ENCODE results near the gene FBXO15. TPM values are rescaled to one million over a fixed set of nuclear protein-coding genes. Genes with fewer than 3 reads are reported as not detected.

FBXO15 gene
- total RNA-seq, 1 donor from 2014 or later: 2.2 TPM

DNA sequence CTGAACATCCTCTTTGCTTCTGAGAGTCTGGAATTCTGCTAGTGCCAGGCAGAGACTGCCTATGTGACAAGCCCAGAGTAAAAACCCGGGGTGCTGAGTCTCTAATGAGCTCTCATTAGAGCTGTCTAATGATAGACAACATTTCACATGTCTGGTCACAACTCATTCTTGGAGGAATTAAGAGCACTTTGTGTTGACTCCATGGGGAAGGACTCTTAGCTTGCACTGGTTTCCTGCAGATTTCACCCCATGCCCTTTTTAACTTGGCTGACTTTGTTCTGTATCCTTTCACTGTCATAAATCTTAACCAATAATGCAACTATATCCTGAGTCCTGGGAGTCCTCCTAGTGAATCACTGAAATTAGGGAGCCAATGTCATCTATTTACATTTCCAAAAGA, 33.5 kb downstream of the FBXO15 start:
- DNase-seq (ENCODE audit: low spot score): no peak

DNA sequence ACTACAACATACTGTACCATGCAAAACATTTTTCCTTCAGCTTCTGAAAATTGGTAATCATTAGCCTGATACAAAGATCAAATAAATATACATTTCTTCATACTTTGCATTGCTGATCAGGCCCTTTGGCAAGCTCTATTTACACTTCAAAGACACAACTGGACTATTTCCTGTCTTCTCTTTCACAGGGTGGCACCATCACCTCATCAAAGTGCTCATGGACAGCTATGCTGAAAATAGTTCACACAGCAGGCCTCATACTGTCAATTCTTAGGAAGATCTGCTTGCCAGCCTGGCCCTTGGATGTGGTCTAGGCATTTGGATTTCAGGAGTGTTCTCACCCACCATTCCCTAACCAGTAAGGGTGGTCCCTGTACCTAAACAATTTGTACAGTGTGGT, 33.9 kb downstream of the FBXO15 start:
- DNase-seq (ENCODE audit: low spot score): no peak

DNA sequence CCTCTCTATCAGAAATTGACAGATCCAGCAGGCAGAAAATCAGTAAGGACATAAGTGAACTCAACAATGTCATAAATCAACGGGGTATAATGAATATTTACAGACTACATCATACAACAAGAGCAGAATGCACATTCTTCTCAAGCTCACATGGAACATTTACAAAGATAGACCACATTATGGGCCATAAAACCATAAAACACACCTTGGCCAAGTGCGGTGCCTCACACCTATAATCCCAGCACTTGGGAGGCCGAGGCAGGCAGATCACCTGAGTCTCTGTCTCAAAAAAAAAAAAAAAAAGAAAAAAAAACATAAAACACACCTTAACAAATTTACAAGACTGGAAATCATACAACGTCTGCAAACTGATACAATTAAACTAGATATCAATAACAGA, 36.7 kb downstream of the FBXO15 start:
- no peak for DNase-seq (ENCODE audit: low spot score)

DNA sequence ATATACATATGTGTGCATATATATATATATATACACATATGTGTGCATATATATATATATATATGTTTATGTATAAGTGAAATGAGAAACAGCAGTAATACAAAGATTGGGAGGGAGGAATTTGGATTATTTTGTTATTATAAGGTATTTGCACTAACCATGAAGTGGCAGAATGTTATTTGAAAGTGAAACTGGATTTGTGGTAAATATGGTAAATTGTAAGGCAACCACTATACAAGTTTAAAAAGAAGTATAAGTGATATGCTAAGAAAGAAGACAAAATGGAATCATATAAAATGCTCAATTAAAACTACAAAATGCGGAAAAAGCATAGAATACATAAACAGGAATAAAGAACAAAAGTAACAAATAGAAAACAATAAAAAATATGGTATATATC, 37.5 kb downstream of the FBXO15 start:
- no peak for DNase-seq (ENCODE audit: low spot score)

DNA sequence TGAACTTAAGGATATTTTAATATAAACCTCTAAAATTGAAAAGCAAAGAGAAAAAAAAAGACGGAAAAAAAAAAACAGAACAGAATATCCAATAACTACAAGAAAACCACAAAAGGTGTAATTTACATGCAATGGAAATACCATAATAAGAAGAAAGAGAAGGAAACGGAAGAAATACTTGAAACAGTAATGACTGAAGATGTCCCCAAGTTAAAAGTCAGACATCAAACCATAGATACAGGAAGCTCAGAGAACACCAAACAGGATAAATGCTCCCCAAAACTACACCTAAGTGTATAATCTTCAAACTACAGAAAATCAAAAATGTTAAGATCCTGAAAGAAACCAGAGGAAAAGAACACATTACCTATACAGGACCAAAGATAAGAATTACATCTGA, 39.2 kb downstream of the FBXO15 start:
- DNase-seq (ENCODE audit: low spot score): no peak

DNA sequence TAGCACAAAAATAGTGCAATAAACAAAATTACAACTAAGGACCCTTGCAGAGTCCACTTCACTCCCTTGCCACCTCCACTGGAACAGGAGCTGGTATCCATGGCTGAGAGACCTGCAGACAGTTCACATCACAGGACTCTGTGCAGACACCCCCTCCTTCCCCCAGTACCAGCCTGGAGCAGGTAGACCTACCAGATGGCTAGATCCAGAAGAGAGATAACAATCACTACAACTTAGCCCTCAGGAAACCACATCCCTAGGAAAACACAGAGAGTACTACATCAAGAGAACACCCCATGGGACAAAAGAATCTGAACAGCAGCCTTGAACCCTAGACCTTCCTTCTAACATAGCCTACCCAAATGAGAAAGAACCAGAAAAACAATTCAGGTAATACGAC, 49.8 kb downstream of the FBXO15 start:
- no peak for DNase-seq (ENCODE audit: low spot score)

DNA sequence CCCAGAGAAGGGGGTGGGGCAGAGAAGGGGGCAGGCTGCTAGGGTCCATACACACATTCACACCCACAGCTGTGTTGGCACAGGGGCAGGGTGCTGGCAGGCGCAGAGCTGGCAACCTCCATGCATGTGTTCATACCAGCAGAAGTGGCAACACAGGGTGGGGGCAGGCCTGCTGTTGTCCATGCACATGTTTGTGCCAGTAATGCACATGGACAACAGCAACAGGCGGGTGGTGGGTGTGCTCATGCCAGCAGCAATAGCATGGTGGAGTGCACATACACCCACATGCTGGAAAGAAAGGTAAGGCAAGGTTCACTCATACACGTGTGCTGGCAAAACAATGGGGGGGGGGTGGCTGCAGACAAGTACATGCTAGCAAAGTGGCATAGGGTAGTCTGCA, 54.7 kb downstream of the FBXO15 start:
- DNase-seq (ENCODE audit: low spot score): no peak

DNA sequence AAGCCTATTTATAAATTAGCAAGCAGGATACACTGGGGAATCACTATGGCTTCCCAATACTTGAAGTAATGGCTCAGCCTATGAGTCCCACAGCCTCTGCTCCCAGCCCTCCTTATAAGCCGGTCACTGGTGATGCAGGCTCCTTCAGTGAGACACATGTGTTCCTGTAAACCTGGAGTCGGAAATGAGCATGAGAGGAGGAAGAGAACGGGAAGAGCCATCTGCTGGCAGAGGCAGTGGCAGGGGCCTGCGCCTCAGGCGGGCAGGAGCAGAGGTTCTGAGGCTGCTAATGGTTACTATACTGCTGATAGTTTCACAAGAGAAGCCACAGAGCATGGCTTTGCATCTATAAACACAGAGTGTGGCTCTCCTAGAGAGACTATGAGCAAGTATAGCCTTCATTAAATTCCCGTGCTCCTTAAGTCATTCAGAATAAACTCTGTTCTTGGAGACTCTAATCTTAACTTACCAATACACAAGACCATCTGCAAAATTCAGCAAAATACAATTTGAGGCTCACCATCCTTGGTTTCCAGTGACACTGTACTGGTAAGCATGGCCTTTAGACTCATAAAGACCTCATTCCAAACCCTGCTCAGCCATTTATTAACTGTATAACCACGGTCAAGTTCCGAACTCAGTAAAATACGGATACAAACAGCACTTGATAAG, 63.3 kb downstream of the FBXO15 start:
- DNase-seq (ENCODE audit: low spot score): no peak

DNA sequence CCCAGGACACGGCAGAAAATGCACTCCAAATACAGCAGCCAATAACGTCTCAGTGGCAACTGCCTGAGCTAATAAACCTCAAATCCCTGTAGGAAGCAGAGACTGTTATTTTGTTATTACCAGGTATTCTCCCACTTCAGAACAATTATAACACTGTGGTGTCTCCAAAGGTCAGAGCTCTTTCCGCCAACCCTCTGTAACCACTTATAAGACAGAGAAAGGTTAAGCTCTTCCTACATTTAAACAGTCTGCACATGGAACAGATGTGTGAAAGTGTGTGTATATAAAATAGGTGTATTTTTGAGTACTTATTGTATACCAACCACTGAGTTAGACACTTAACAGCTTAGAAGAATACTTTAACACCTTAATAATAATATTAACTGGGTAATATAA, 64.1 kb downstream of the FBXO15 start:
- DNase-seq (ENCODE audit: low spot score): no peak

DNA sequence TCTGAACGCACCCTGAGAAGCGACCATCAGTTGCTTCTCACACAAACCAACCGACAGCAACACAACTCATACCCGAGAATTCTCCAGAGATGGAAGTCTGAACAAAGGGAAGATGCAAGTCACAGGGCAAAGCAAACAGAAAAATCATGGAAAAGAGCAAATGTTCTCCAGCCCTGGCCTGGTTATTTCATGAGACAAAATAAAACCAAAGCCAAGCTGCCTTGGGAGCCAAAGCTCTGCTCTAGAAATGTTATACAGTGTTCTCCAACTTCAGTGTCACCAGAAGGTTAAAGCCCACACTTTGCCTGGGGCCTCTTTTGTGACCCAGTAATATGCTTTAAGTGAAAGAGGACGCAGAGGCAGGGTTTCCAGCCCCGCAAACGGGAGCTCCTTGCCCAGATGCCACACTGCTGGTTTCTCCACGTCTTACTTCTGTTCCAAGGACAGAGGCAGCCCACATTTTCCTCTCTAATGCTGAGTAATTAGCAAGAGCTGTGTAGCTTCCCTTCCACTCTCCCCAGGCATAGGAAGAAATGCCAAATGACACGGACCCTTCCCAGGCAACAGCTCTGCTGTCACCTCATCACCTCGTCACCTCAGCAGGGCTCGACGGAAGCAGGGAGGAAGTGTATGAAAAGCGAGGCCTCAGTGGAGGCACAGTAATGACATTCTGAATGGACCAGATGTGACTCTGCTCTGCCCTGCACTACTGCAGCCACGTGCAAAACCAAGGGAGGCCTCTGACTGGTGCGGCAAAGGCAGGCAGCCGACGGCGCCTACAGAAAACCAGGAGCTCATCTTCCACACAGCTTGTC, 64.7 kb downstream of the FBXO15 start:
- no peak for DNase-seq (ENCODE audit: low spot score)

DNA sequence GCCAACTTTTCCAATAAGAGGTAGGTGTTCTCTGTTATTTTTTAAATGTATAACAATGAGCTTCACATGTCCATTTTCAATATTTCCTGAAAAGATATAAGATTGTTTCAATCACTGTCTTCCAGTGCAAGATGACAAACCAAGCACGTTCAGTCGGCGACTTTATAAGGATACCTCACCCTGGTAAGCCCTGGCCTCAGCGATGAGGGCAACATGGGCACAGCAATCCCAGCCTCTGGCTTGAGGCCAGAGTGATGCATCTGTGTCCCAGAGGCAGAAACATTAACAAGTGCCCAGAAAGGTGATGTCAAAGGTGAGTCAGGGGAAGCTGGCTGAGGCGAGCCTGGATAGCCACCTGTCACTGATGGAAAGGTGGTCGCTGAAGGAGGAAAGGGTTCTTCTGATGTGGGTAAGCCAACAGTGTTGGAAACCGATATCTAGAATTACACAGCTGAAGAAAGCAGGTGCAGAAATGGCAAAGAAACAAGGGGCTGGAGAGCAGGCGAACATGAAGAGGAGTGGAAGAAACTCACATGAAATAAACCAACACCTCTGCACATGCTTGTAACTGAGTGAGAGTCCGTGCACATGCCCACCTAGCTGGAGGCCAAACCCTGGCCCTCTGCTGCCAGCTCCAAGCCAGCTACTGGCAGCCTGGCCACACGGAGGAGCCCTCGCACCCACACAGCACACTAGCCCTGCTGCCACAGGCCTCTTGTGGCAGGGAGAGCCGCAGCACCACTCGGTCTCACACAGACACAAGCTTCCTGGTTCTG, 65.5 kb downstream of the FBXO15 start:
- DNase-seq (ENCODE audit: low spot score): peak; percentile 59

DNA sequence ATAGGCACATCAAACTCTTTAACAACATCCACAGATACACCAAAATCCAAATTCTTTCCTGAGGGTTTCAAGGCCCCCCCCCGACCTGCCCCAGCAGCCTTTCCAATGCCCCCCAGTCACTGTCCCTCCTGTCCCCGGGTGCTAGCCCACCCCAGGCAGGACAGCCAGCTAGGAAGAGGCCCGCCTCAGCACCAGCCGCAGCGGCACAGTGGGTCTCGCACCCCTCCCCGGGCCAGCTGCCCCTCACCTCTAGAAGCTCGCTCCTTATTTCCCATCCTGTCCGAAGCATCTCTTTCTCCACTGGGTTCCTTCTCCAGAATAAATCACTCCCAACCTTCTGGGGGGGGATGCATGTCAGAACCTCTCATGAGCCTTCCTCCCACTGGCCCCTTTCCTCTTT, 69.4 kb downstream of the FBXO15 start:
- DNase-seq (ENCODE audit: low spot score): no peak

DNA sequence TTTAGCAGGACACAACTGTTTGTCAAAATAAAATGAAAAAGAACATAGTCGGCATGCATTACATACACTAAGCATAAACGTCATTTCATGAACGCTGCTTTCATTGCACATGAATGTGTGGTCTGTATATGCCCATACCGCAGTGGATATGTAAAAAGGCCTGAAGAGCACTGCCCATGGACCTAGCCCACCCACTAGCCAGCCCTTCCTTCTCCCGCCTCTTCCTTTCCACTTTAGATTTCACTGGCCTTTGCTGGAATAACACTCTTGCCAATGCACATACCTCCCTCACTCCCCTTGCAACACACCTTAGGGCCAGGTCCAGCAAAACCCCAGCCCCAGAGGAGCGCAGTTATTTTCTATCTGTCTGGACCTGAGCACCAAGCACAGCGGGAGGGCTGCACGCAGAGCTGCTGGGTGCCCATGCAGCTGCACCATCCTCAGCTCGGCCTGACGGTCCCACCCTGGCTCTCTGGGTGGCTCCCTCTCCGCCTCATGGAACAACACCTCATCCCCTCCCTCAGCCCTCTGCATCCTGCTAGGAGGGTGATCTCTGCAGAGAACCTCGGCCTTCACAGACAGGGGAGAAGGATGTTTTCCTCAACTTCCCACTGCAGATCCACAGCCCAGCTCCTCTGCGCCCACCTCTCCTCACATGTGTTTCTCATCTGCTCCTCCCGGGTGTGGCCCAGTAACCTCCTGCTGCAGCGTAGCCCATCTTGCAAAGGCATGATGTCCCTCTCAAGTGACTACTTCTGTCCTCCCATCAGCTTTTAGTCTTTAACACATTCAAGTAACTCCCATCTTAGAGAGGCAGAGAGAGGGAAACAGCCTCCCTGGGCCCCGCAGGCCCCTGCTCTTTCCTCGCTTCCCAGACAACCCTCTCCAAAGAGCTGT, 72.7 kb downstream of the FBXO15 start:
- no peak for DNase-seq (ENCODE audit: low spot score)

DNA sequence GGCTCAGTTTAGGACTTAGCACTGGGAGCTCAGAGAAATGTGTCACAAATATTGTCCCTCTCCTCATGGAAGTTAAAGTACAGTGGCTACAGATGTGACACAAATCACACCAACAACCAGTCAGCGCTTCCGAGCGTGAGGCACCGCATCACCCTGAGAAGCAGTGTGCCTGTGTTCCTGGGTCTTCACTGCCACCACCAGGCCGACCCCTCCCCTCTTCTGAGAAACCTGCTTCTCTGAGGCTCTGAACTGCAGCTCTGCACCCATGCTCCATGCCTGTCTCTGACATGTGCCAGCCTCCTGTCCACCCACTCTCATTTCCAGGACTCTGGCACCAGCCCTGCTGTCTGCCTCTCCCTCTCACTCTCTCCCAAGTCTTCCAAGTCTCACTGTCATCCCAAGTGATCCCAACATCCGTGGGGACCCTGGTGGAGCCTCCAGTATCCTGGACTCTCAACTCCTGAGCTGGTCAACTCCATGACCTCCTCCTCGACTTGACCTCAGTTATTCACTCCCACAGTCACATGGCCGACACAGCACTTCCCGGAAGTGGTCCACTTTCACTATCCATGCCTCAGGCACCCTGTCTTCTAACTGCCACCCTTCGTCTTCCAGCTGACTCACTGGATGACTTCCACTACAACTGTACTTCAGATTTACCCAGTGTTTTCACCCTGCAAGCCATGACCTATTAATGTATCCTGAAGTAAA, 73.5 kb downstream of the FBXO15 start:
- DNase-seq (ENCODE audit: low spot score): no peak

DNA sequence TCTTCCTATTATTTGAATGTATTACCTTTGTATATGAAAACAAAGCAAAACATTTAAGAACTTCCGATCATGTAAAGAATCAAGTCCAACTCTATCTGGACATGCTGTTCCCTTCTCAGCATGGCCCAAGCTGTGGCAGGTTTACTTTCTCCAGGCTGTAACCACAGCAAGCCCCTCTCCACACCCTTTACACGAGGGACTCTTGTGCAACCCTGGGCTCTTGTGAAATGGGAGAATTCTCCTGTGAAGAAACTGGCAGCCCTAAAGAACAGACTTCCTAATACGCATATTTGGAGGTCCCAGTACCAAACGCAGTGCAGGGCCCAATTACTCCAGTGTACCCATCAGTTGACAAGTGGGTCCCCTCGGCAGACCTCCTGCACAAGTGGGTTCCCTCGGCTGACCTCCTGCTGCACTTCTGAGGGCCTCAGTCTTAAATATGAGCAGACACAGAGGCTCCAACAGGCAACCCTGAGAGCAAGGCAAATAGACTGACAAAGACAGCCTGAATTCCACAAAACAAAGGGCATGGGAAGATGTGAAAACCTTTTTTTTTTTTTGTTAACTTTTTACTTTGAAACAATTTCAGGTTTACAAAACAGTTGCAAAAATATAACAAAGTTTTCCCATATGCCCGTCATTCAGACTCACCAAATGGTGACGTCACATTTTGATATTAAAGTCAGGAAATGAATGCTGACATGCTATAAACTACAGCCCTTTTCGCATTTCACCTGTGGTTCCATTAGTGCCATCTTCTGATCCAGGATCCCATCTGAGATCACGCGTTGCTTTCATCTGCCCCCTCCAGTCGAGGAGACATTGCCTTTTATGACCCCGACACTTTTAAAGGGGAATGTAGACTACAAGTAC, 78.2 kb downstream of the FBXO15 start:
- no peak for DNase-seq (ENCODE audit: low spot score)

DNA sequence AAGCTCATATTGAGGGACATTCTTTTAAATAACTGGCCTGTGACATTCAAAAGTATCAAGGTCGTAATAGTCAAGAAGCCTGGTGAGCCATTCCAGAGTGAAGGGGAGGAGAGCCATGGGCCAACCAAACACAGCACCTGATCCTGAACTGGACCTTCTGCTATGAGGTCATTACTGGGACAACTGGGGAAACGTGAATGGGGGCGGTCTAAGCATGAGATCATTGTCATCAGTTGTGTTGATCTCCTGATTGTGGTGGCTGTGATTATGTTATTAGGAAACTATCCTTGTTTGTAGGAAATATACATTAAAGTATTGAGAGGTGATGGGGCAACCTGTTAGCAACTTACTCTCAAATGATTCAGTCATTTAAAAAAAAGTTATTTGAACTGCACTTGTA, 79.3 kb downstream of the FBXO15 start:
- no peak for DNase-seq (ENCODE audit: low spot score)

DNA sequence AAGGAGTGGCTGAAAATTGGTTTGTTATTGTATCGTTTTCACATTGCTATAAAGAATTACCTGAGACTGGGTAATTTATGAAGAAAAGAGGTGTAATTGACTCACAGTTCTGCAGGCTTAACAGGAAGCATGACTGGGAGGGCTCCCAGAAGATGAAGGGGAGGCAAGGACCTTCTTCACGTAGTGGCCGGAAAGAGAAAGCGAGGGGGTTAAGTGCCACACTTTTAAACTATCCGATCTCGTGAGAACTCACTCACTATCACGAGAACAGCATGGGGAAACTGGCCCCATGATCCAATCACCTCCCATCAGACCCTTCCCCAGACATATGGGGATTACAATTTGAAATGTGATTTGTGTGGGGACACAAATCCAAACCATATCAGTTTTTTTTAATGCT, 81.6 kb downstream of the FBXO15 start:
- no peak for DNase-seq (ENCODE audit: low spot score)

DNA sequence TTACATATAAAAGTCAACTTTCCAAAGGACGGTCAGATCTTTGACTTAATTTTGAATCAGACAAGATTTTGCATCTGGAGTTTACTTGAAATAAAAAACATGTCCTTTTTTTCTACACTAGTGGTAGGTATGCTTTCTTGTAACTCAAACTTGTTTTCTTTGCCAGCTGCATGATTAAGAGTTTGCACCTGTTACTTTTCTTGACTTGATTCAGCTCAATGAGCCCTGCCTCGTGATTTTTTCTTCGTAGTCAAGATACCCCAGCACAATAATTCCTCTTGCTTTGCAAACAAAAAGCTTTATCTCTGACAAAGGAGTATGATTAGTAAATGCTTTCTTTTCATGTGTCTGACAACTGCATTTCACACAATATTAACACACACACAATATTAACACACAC, 82.3 kb downstream of the FBXO15 start:
- DNase-seq (ENCODE audit: low spot score): no peak

DNA sequence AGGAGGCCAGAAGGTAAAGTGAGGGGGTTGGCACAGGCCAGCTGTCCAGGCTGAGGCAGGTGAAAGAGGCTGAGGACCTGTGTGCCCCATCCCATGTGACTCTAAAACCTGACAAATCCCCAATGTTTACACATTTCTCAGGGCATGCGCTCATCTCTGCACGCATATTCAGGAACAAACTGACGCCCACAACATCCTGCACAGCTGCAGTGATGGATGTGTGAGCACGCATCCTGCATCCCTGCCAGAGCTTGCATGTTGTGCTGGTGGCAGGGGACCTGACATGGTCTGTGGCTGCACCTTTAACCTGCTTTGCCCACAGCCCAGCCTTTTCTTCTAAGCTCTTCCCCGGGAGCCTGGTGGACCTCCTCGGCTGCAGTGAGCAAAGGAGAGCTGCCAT, 83.1 kb downstream of the FBXO15 start:
- no peak for DNase-seq (ENCODE audit: low spot score)

DNA sequence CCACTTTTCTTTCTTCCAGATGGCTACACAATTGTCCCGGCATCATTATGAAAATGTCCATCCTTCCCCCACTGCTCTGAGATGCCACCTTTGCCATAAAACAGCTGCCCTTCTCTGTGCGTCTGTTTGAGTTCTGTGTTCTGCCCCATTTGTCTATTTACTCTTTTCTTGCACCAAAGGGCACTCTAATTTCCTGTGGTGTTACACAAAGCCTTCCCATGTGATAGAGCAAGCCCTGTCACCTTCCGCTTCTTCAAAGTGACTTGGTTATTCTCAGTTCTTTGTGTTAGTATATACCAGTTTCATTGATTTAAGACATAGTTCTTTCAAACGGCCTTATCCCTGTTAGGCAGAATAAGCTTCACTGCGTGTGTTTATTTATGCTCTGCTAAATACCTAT, 84.1 kb downstream of the FBXO15 start:
- no peak for DNase-seq (ENCODE audit: low spot score)

Measured in ureter (tissue), 1 donor.